ENCODE measurements around the gene PMAIP1. TPM values are rescaled to one million over a fixed set of nuclear protein-coding genes. Genes with fewer than 3 reads are reported as not detected.

The PMAIP1 gene
- polyA plus RNA-seq, 1 of the 3 experiments (the other 2 are of a cell fraction) = 76.9 TPM

GRCh38 chr18:59899298-59900221 lies at the start of gene PMAIP1 (continued):
- TF ChIP-seq RCOR1 (IDR thresholded peaks at IDR 0.05; ENCODE audit: low read length) (no peak; the same call in 1 of the 2 replicates), SIN3A (IDR thresholded peaks at IDR 0.05; ENCODE audit: borderline replicate concordance, low read depth, low read length) (peak; percentile 98), RFX5 (IDR thresholded peaks at IDR 0.05; ENCODE audit: low read length) (no peak), ZBTB33 (IDR thresholded peaks at IDR 0.05; ENCODE audit: borderline replicate concordance, low read depth) (0 out of 2 replicates have a peak, but pooled peaks have one; percentile 21), NFIC (IDR thresholded peaks at IDR 0.05; ENCODE audit: borderline replicate concordance) (no peak), CHD2 (IDR thresholded peaks at IDR 0.05; ENCODE audit: low read length, partially characterized antibody) (peak; percentile 56), FOXM1 (IDR thresholded peaks at IDR 0.05; ENCODE audit: low read depth) (no peak), USF1 (IDR thresholded peaks at IDR 0.05; ENCODE audit: borderline replicate concordance, low read depth) (no peak), SMC3 (IDR thresholded peaks at IDR 0.05; ENCODE audit: low read depth, low read length) (no peak; the same call in 1 of the 2 replicates), GABPA (IDR thresholded peaks at IDR 0.05; ENCODE audit: low read depth) (no peak), POLR2AphosphoS5 (IDR thresholded peaks at IDR 0.05; ENCODE audit: low read depth, low read length) (peak; percentile 100)

- POLR2A ChIA-PET = no interaction called here
- Histone ChIP-seq H3K9me3 (no peaks in the 10 kb centered on the region), H3K27me3 (ENCODE audit: insufficient read depth) (no peaks in the 10 kb centered on the region), H3K9me2 (no peaks in the 10 kb centered on the region), H3K4me1 (ENCODE audit: control insufficient read depth in 1 of 2, insufficient read depth in 2 of 2, low read depth in 1 of 2, low read length in 1 of 2) (no peaks in the 10 kb centered on the region), H3K4me3 (ENCODE audit: low read depth in 2 of 2, low read length in 1 of 2) (no peak overlapping the region), H4K20me1 (ENCODE audit: insufficient read depth) (no peaks in the 10 kb centered on the region), H3K27ac (ENCODE audit: low read depth in 2 of 2, low read length in 1 of 2) (no peak overlapping the region), H3K36me3 (replicated peaks in 1 of 2; ENCODE audit: control insufficient read depth in 1 of 2, insufficient read depth in 2 of 2, low read length in 1 of 2) (no peaks in the 10 kb centered on the region), H2AFZ (ENCODE audit: low read depth) (no peak overlapping the region), H3K9ac (no peak overlapping the region), H3F3A (replicated peaks; ENCODE audit: insufficient read depth) (peaks cover 4% of the 10 kb centered on the region), H3K79me2 (ENCODE audit: insufficient read depth) (no peaks in the 10 kb centered on the region), H3K4me2 (no peak overlapping the region)
- DNase-seq = no peak
- CTCF ChIA-PET = interaction anchor here (2.0 kb wide), 1 partner anchor 28 kb away, joined by 6 read pairs; no protein-coding TSS in a partner anchor
- TF ChIP-seq MAX (IDR thresholded peaks at IDR 0.05; ENCODE audit: low read depth) (no peak), MEF2A (IDR thresholded peaks at IDR 0.05; ENCODE audit: borderline replicate concordance, low read depth) (no peak), RFX5 (IDR thresholded peaks at IDR 0.05; ENCODE audit: low read length) (no peak), NFIC (IDR thresholded peaks at IDR 0.05; ENCODE audit: borderline replicate concordance) (no peak), EZH2phosphoT487 (IDR thresholded peaks at IDR 0.05; ENCODE audit: borderline replicate concordance, low read depth) (no peak), EP300 (IDR thresholded peaks at IDR 0.05; ENCODE audit: borderline replicate concordance in 1 of 2, low read depth in 1 of 2, low read length in 1 of 2) (no peak), IRF3 (IDR thresholded peaks at IDR 0.05; ENCODE audit: low read depth, low read length) (no peak), NRF1 (IDR thresholded peaks at IDR 0.05; ENCODE audit: low read depth, low read length) (no peak), GATA2 (CRISPR knock-in tag; IDR thresholded peaks at IDR 0.05) (no peak), FOXJ3 (CRISPR knock-in tag; IDR thresholded peaks at IDR 0.05) (no peak), RAD21 (IDR thresholded peaks at IDR 0.05; ENCODE audit: low read length) (no peak)
- WGBS (ENCODE audit: low lambda C conversion rate) = 85% methylated on average over 7 of the region's 8 CpGs
Measured at GRCh38 chr18:59851784-59852399, 47.9 kb upstream of the PMAIP1 start.
